ENCODE data around the gene TBRG4.

DNA sequence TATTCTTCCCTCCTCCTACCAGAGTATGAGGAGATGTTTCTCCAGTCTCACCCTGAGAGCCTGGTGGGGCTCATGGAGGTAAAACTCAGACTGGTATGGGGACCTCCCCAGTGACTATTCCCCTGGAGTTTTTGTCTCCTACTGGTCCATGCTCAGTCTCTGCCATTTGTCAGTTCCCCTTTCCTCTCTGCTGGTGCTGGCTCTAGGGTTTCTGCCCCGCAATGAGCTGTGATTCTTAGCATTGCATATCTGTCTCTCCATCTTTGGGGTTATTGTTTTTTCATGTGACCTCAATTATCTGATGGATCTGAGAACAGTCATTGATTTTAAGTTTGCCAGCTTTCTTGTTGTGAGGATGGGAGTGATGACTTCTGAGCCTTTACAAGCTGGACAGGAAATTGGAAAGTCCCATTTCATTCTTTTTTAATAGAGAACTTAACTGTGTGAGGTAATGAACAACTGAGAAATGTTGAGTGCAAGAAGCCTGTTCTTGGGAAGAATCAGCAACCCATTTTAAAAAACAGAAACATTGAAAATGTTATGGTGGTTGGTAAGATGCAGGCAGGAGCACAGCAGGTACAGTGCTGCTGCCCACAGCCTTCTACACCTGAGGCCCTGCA is 49.6 kb downstream of the TBRG4 start:
- TF ChIP-seq, protein P1, sequence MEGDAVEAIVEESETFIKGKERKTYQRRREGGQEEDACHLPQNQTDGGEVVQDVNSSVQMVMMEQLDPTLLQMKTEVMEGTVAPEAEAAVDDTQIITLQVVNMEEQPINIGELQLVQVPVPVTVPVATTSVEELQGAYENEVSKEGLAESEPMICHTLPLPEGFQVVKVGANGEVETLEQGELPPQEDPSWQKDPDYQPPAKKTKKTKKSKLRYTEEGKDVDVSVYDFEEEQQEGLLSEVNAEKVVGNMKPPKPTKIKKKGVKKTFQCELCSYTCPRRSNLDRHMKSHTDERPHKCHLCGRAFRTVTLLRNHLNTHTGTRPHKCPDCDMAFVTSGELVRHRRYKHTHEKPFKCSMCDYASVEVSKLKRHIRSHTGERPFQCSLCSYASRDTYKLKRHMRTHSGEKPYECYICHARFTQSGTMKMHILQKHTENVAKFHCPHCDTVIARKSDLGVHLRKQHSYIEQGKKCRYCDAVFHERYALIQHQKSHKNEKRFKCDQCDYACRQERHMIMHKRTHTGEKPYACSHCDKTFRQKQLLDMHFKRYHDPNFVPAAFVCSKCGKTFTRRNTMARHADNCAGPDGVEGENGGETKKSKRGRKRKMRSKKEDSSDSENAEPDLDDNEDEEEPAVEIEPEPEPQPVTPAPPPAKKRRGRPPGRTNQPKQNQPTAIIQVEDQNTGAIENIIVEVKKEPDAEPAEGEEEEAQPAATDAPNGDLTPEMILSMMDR (IDR thresholded peaks at IDR 0.05; ENCODE audit: poor library complexity): no peak
- TF ChIP-seq EZH2 (IDR thresholded peaks at IDR 0.05; ENCODE audit: borderline replicate concordance): no peak

All from hepatocyte (in vitro differentiated cells).